NCI-H1417 (cell line): ENCODE data around the gene RNF2.

Experiments used
- DNase-seq, 3 experiments: peaks; one replicate each; lab custom pipeline; 2025; lab: John Stamatoyannopoulos, UW

RNF2 gene

GRCh38 chr1:185096531-185096930, 51.2 kb downstream of the RNF2 start:
- DNase-seq, result no peak

- no peak for DNase-seq
Measured at GRCh38 chr1:185104083-185104482, 58.7 kb downstream of the RNF2 start.

- DNase-seq, result no peak
Measured at GRCh38 chr1:185105121-185105520, 59.8 kb downstream of the RNF2 start.

- no peak for DNase-seq
Measured at GRCh38 chr1:185108321-185108720, 63.0 kb downstream of the RNF2 start.

GRCh38 chr1:185110145-185110544, 64.8 kb downstream of the RNF2 start:
- no peak for DNase-seq

GRCh38 chr1:185111873-185112272, 66.5 kb downstream of the RNF2 start:
- DNase-seq, result no peak

GRCh38 chr1:185112356-185112755, 67.0 kb downstream of the RNF2 start:
- no peak for DNase-seq

GRCh38 chr1:185129708-185130107, 84.3 kb downstream of the RNF2 start:
- DNase-seq, result no peak

- DNase-seq, result no peak
Measured at GRCh38 chr1:185132534-185132933, 87.2 kb downstream of the RNF2 start.

GRCh38 chr1:185137896-185138545, 92.7 kb downstream of the RNF2 start:
- no peak for DNase-seq

- no peak for DNase-seq
Measured at GRCh38 chr1:185139246-185139645, 93.9 kb downstream of the RNF2 start.

GRCh38 chr1:185144233-185144632, 98.9 kb downstream of the RNF2 start:
- no peak for DNase-seq

GRCh38 chr1:185151215-185151614, 105.9 kb downstream of the RNF2 start:
- DNase-seq, result no peak
